HL-60 (cell line): Measurements from ENCODE around the gene CENPN.

Experiments used
- SPI1 ChIP-seq: IDR thresholded peaks from 2 replicates; pipeline ENCODE4 v1.6.1; 2012; ENCODE audit warnings: low read depth, mild to moderate bottlenecking, borderline replicate concordance
- TF ChIP-seq, protein P1 (sequence below): IDR thresholded peaks from one replicate; pipeline ENCODE4 v1.5.1; 2011; ENCODE audit warnings: low read length, control low read depth, inconsistent platforms; ENCODE audit not compliant: insufficient read depth
- TF ChIP-seq, protein P2 (sequence below): IDR thresholded peaks from 2 replicates; pipeline ENCODE4 v1.6.1; 2012; ENCODE audit warnings: low read depth; ENCODE audit not compliant: insufficient replicate concordance

DNA sequence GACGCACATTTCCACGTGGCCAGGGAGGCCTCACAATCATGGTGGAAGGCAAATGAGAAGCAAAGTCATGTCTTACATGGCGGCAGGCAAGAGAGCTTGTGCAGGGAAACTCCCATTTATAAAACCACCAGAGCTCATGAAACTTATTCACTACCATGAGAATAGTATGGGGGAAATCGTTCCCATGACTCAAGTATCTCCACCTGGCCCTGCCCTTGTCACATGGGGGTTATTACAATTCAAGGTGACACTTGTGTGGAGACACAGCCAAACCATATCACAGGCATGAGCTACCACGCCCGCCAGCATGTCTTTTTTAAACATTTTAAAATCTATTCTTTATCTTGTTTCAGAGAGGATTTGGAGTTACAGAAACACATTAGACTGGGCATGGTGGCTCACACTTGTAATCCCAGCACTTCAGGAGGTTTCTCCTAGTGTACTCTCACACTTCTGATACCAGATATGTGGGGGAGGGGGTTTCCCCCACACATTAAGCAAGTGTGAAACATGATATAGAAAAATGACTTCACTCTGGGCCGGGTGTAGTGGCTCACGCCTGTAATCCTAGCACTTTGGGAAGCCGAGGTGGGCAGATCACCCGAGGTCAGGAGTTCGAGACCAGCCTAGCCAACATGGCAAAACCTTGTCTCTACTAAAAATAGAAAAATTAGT is 23.1 kb downstream of the CENPN start:
- TF ChIP-seq, protein P1, sequence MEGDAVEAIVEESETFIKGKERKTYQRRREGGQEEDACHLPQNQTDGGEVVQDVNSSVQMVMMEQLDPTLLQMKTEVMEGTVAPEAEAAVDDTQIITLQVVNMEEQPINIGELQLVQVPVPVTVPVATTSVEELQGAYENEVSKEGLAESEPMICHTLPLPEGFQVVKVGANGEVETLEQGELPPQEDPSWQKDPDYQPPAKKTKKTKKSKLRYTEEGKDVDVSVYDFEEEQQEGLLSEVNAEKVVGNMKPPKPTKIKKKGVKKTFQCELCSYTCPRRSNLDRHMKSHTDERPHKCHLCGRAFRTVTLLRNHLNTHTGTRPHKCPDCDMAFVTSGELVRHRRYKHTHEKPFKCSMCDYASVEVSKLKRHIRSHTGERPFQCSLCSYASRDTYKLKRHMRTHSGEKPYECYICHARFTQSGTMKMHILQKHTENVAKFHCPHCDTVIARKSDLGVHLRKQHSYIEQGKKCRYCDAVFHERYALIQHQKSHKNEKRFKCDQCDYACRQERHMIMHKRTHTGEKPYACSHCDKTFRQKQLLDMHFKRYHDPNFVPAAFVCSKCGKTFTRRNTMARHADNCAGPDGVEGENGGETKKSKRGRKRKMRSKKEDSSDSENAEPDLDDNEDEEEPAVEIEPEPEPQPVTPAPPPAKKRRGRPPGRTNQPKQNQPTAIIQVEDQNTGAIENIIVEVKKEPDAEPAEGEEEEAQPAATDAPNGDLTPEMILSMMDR: no peak
- TF ChIP-seq, protein P2, sequence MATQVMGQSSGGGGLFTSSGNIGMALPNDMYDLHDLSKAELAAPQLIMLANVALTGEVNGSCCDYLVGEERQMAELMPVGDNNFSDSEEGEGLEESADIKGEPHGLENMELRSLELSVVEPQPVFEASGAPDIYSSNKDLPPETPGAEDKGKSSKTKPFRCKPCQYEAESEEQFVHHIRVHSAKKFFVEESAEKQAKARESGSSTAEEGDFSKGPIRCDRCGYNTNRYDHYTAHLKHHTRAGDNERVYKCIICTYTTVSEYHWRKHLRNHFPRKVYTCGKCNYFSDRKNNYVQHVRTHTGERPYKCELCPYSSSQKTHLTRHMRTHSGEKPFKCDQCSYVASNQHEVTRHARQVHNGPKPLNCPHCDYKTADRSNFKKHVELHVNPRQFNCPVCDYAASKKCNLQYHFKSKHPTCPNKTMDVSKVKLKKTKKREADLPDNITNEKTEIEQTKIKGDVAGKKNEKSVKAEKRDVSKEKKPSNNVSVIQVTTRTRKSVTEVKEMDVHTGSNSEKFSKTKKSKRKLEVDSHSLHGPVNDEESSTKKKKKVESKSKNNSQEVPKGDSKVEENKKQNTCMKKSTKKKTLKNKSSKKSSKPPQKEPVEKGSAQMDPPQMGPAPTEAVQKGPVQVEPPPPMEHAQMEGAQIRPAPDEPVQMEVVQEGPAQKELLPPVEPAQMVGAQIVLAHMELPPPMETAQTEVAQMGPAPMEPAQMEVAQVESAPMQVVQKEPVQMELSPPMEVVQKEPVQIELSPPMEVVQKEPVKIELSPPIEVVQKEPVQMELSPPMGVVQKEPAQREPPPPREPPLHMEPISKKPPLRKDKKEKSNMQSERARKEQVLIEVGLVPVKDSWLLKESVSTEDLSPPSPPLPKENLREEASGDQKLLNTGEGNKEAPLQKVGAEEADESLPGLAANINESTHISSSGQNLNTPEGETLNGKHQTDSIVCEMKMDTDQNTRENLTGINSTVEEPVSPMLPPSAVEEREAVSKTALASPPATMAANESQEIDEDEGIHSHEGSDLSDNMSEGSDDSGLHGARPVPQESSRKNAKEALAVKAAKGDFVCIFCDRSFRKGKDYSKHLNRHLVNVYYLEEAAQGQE: no peak
- no peak for TF ChIP-seq SPI1
